CD4-positive, alpha-beta T cell treated with Interleukin-4 for 1 hour (primary cell): Measurements from ENCODE around the gene CENPC.
"Not testable (repeated sequence)": the region's sequence is repeated elsewhere in the genome, so short reads cannot be mapped to it uniquely, and the experiment has no call there.

Experiments used
- DNase-seq, 2 donors: peaks; one replicate each; pipeline ENCODE4 v3.0.0-alpha.2; 2020 to 2022

The CENPC gene

GRCh38 chr4:67545199-67546003 is at the start of gene CENPC:
Gene CENPC, minus strand, starts transcription at chr4:67545503. Its CDS starts 148 bp downstream, at chr4:67545355.
- DNase-seq: peak; percentile 94 to 95

GRCh38 chr4:67593741-67594175 is 48.5 kb upstream of the CENPC start:
- DNase-seq: no peak

GRCh38 chr4:67587156-67587555 is 41.9 kb upstream of the CENPC start:
- no peak for DNase-seq

- DNase-seq: no peak
Measured at GRCh38 chr4:67584496-67584895, 39.2 kb upstream of the CENPC start.

- DNase-seq: no peak
Measured at GRCh38 chr4:67581913-67582312, 36.6 kb upstream of the CENPC start.

GRCh38 chr4:67581208-67581857 is 36.0 kb upstream of the CENPC start:
- peak in 1 of 2 donors; percentile 40 for DNase-seq

GRCh38 chr4:67580577-67580976 is 35.3 kb upstream of the CENPC start:
- no peak for DNase-seq

- DNase-seq: no peak
Measured at GRCh38 chr4:67576538-67576937, 31.2 kb upstream of the CENPC start.

GRCh38 chr4:67576059-67576466 is 30.8 kb upstream of the CENPC start:
- DNase-seq: no peak

- peak; percentile 31 to 37 for DNase-seq
Measured at GRCh38 chr4:67575232-67576058, 30.1 kb upstream of the CENPC start.

- no peak for DNase-seq
Measured at GRCh38 chr4:67573193-67573592, 27.9 kb upstream of the CENPC start.

GRCh38 chr4:67571975-67572374 is 26.7 kb upstream of the CENPC start:
- no peak for DNase-seq

- DNase-seq: no peak
Measured at GRCh38 chr4:67570537-67570936, 25.2 kb upstream of the CENPC start.

- no peak for DNase-seq
Measured at GRCh38 chr4:67568820-67569219, 23.5 kb upstream of the CENPC start.

GRCh38 chr4:67566335-67566734 is 21.0 kb upstream of the CENPC start:
- DNase-seq: no peak

- no peak for DNase-seq
Measured at GRCh38 chr4:67565284-67565683, 20.0 kb upstream of the CENPC start.

GRCh38 chr4:67558493-67558892 is 13.2 kb upstream of the CENPC start, which contains the start of gene STAP1:
Gene STAP1, plus strand, starts transcription at chr4:67558727. Its CDS starts 83 bp downstream, at chr4:67558810.
- DNase-seq: peak; percentile 60 to 62

- DNase-seq: no peak
Measured at GRCh38 chr4:67556436-67556835, 11.1 kb upstream of the CENPC start.

GRCh38 chr4:67555447-67555846 is 10.1 kb upstream of the CENPC start:
- no peak for DNase-seq

GRCh38 chr4:67554096-67554495 is 8.8 kb upstream of the CENPC start:
- no peak for DNase-seq

GRCh38 chr4:67552146-67552792 is 7.0 kb upstream of the CENPC start:
- not testable (repeated sequence) for DNase-seq

GRCh38 chr4:67550857-67551256 is 5.6 kb upstream of the CENPC start:
- DNase-seq: no peak

GRCh38 chr4:67550451-67550850 is 5.1 kb upstream of the CENPC start:
- no peak for DNase-seq
